SIG-M5 treated with dmso at 0.1 percent for 504 hours (cell line): ENCODE measurements around the gene ASCL5.

Source experiments
- DNase-seq: peaks from one replicate; lab custom pipeline; 2025; ENCODE audit not compliant: unreplicated experiment; lab: John Stamatoyannopoulos, UW

The ASCL5 gene

GRCh38 chr1:201137024-201137392, 10.0 kb upstream of the ASCL5 start:
- no peak for DNase-seq

- DNase-seq = no peak
These were observed 9.5 kb upstream of the ASCL5 start for GRCh38 chr1:201136355-201137023.

GRCh38 chr1:201134405-201134804, 7.4 kb upstream of the ASCL5 start:
- no peak for DNase-seq

- no peak for DNase-seq
These were observed 4.4 kb upstream of the ASCL5 start for GRCh38 chr1:201131398-201131797.

GRCh38 chr1:201128962-201129361, 2.0 kb upstream of the ASCL5 start:
- DNase-seq = no peak

GRCh38 chr1:201128476-201128875, 1.5 kb upstream of the ASCL5 start:
- no peak for DNase-seq

GRCh38 chr1:201127755-201128455, 921 bp upstream of the ASCL5 start:
- no peak for DNase-seq

- DNase-seq = no peak
These were observed 537 bp downstream of the ASCL5 start for GRCh38 chr1:201126463-201126831.

GRCh38 chr1:201125800-201126199, 1.2 kb downstream of the ASCL5 start:
- DNase-seq = no peak

- DNase-seq = no peak
These were observed 2.0 kb downstream of the ASCL5 start for GRCh38 chr1:201125019-201125418.

- DNase-seq = no peak
These were observed 3.1 kb downstream of the ASCL5 start for GRCh38 chr1:201123866-201124265.

- no peak for DNase-seq
These were observed 4.5 kb downstream of the ASCL5 start for GRCh38 chr1:201122321-201122957.

- DNase-seq = peak; percentile 73
These were observed 7.5 kb downstream of the ASCL5 start for GRCh38 chr1:201119206-201120197.

GRCh38 chr1:201116091-201116490, 10.9 kb downstream of the ASCL5 start:
- no peak for DNase-seq

- no peak for DNase-seq
These were observed 11.5 kb downstream of the ASCL5 start for GRCh38 chr1:201115390-201115937.

GRCh38 chr1:201114245-201115131, 12.5 kb downstream of the ASCL5 start:
- peak; percentile 97 for DNase-seq

GRCh38 chr1:201113451-201114244, 13.3 kb downstream of the ASCL5 start:
- DNase-seq = no peak

- DNase-seq = no peak
These were observed 14.1 kb downstream of the ASCL5 start for GRCh38 chr1:201112926-201113325.

- no peak for DNase-seq
These were observed 14.7 kb downstream of the ASCL5 start, which contains the start of gene CACNA1S for GRCh38 chr1:201112173-201112731. Gene CACNA1S (minus strand): TSS chr1:201112426. CDS start chr1:201112339, 87 bp downstream.
